Measurements from ENCODE around the gene CCN2.

CCN2 gene, protein sequence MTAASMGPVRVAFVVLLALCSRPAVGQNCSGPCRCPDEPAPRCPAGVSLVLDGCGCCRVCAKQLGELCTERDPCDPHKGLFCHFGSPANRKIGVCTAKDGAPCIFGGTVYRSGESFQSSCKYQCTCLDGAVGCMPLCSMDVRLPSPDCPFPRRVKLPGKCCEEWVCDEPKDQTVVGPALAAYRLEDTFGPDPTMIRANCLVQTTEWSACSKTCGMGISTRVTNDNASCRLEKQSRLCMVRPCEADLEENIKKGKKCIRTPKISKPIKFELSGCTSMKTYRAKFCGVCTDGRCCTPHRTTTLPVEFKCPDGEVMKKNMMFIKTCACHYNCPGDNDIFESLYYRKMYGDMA

DNA sequence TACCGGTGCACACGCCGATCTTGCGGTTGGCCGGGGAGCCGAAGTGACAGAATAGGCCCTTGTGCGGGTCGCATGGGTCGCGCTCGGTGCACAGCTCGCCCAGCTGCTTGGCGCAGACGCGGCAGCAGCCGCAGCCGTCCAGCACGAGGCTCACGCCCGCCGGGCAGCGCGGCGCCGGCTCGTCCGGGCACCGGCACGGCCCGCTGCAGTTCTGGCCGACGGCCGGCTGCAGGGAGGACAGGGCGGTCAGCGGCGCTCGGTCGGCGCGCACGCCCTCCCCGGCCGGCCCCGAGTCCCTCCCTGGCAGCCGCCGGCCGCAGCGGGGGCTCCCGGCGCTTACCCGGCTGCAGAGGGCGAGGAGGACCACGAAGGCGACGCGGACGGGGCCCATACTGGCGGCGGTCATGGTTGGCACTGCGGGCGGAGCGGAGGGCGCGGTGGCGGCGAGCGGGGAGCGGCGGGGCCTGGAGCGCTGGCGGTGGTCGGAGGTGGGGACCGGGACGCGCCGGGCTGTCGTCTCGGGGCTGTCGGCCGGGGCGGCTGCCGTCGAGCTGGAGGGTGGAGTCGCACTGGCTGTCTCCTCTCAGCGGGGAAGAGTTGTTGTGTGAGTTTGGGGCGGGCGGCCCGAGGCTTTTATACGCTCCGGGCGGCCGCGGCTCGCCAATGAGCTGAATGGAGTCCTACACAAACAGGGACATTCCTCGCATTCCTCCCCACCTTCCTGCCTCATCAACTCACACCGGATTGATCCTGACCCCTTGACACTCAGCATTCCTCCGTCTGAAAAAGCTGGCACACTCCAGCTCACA, at the start of gene CCN2:
Gene CCN2 (minus strand): TSS at position 606 of the 809 bp plus-strand sequence. CDS start 200 bp downstream, at position 406.
- Mint-ChIP-seq H3K9me3 (no peaks in the 10 kb centered on the region), H3K27ac (no peak within 1 kb of the TSS), H3K27me3 (peaks cover 90% of the 10 kb centered on the region), H3K4me1 (peaks cover 17% of the 10 kb centered on the region), H3K4me3 (peak within 1 kb of the TSS; percentile 83 to 91)
- ATAC-seq: peak; percentile 53
- peak in 1 of 2 donors; percentile 21 for DNase-seq

DNA sequence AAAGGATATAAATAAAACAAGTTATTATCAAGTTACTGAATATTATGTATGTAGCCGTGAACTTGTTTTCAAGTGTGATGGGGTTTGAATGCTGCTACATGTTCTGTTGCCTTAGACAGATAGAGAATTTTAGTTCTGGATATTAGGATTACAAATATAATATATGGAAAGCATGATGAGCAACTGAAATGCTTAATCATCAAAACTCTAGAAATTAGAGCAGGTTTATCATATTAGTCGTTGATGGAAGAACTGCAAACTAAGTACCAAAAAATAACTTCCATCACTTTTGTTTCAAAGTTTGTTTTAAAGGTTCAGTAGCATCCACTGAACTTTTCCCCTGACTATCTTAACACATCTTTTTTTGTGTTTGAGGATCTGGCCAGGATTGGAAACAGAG, 49.1 kb upstream of the CCN2 start:
- no peak for DNase-seq
- Mint-ChIP-seq H3K27ac (no peak overlapping the region), H3K9me3 (peaks cover 0 to 21% of the 10 kb centered on the region in 2 donors), H3K27me3 (no peaks in the 10 kb centered on the region), H3K4me3 (no peak overlapping the region), H3K4me1 (no peaks in the 10 kb centered on the region)
- no peak for ATAC-seq

GRCh38 chr6:131999545-132000146, 48.5 kb upstream of the CCN2 start:
- H3K4me1 Mint-ChIP-seq: no peaks in the 10 kb centered on the region
- no peak overlapping the region for H3K27ac Mint-ChIP-seq
- no peak for DNase-seq
- H3K4me3 Mint-ChIP-seq: no peak overlapping the region
- H3K9me3 Mint-ChIP-seq: peaks cover 0 to 21% of the 10 kb centered on the region in 2 donors
- ATAC-seq: no peak
- no peaks in the 10 kb centered on the region for H3K27me3 Mint-ChIP-seq

DNA sequence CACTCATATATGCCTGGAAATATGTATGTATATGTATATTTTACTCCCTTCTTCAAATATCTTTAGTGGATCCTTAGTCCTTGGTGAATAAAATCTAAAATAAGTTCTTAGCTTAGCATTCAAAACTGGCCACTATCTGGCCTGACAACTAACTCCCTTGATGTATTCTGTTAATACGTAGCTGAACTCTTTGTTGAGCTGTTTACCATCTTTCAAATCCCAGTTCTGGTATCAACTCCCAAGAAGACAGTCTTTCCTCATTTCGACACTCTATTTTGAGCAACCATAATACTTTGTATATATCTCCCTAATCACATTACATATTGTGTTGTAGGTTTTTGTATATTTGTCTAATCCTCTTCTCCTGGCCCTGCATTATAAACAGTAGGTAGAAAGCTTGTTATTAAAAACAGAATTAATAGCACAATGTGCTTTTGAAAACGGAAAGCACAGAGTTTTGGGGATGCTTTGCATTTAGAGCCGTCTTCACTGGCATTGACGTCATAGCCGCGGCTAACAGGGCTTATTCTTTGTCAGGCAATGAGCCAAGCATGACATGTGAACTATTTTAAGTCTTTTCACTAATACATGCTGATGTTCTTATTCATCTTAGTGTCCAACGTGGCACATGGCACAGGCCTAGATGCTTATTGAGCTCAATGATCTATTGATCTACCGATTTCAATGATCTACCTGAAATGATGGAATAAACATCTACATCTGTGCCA, 47.2 kb upstream of the CCN2 start:
- no peak for ATAC-seq
- Mint-ChIP-seq H3K4me1 (no peaks in the 10 kb centered on the region), H3K4me3 (no peak overlapping the region), H3K9me3 (peaks cover 0 to 8% of the 10 kb centered on the region in 2 donors), H3K27ac (no peak overlapping the region), H3K27me3 (no peaks in the 10 kb centered on the region)
- no peak for DNase-seq

- no peaks in the 10 kb centered on the region for H3K4me1 Mint-ChIP-seq
- no peak overlapping the region for H3K27ac Mint-ChIP-seq
- no peak overlapping the region for H3K4me3 Mint-ChIP-seq
- DNase-seq: no peak
- no peaks in the 10 kb centered on the region for H3K27me3 Mint-ChIP-seq
- peaks cover 0 to under 1% of the 10 kb centered on the region in 2 donors for H3K9me3 Mint-ChIP-seq
- peak; percentile 45 for ATAC-seq
These were observed 46.4 kb upstream of the CCN2 start for GRCh38 chr6:131997429-131998153.

- H3K27me3 Mint-ChIP-seq: no peaks in the 10 kb centered on the region
- DNase-seq (no peak), ATAC-seq (no peak)
- H3K4me1 Mint-ChIP-seq: no peaks in the 10 kb centered on the region
- no peak overlapping the region for H3K4me3 Mint-ChIP-seq
- H3K27ac Mint-ChIP-seq: no peak overlapping the region
- no peaks in the 10 kb centered on the region for H3K9me3 Mint-ChIP-seq
These were observed 44.7 kb upstream of the CCN2 start for GRCh38 chr6:131995917-131996316.

DNA sequence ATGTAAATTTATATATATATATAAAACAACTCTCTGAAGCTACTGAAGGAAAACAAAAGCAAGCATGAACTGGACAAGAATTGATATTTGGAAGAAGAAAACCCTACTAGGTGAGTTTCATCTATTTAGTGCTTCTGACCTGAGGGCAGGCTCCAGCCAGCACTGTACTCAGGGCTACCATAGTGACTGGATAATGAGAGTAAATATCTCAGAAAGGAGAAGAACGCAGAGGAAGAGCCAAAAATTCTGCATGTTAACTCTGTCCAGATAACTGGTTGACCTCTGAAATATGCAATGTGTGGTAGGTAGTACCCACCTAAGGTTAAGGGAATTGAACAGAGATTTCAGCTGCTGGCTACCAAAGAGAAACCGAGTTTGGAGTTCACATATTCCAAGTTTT, 41.4 kb upstream of the CCN2 start:
- no peaks in the 10 kb centered on the region for H3K27me3 Mint-ChIP-seq
- no peak for DNase-seq
- no peak overlapping the region for H3K4me3 Mint-ChIP-seq
- ATAC-seq: no peak
- no peak overlapping the region for H3K27ac Mint-ChIP-seq
- no peaks in the 10 kb centered on the region for H3K9me3 Mint-ChIP-seq
- H3K4me1 Mint-ChIP-seq: no peaks in the 10 kb centered on the region

GRCh38 chr6:131989036-131989435, 37.9 kb upstream of the CCN2 start:
- Mint-ChIP-seq H3K4me3 (no peak overlapping the region), H3K4me1 (no peaks in the 10 kb centered on the region), H3K27ac (no peak overlapping the region), H3K27me3 (no peaks in the 10 kb centered on the region), H3K9me3 (no peaks in the 10 kb centered on the region)
- ATAC-seq: no peak
- DNase-seq: no peak

DNA sequence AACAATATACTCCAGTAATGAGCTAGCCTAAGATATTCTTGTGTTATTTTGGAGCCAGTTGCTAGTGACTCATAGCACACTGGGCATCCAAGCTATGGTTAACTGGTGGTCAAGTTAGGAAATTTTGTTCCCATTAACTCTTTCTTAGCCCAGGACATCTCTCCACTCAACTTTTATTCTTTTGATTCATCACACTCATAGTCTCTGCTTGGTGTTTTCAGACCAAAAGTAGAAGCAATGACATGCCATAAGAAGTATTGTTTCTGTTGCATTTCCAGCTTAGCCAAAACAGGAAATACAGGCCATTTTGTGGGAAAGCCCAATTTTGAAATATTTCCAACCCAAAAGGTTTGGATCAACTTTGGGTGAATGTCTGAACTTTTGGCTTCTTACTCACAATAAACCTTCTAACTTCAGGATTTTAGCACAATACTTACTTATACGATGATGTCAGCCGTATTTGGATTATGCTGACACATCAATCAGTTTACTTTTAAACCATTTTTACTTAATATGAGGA, 31.6 kb upstream of the CCN2 start:
- DNase-seq (no peak), ATAC-seq (no peak)
- H3K27me3 Mint-ChIP-seq: no peaks in the 10 kb centered on the region
- no peak overlapping the region for H3K4me3 Mint-ChIP-seq
- no peaks in the 10 kb centered on the region for H3K9me3 Mint-ChIP-seq
- H3K4me1 Mint-ChIP-seq: no peaks in the 10 kb centered on the region
- H3K27ac Mint-ChIP-seq: no peak overlapping the region

GRCh38 chr6:131981624-131981978, 30.4 kb upstream of the CCN2 start:
- DNase-seq (no peak), ATAC-seq (no peak)
- Mint-ChIP-seq H3K4me1 (no peaks in the 10 kb centered on the region), H3K9me3 (no peaks in the 10 kb centered on the region), H3K4me3 (no peak overlapping the region), H3K27me3 (no peaks in the 10 kb centered on the region), H3K27ac (no peak overlapping the region)

DNA sequence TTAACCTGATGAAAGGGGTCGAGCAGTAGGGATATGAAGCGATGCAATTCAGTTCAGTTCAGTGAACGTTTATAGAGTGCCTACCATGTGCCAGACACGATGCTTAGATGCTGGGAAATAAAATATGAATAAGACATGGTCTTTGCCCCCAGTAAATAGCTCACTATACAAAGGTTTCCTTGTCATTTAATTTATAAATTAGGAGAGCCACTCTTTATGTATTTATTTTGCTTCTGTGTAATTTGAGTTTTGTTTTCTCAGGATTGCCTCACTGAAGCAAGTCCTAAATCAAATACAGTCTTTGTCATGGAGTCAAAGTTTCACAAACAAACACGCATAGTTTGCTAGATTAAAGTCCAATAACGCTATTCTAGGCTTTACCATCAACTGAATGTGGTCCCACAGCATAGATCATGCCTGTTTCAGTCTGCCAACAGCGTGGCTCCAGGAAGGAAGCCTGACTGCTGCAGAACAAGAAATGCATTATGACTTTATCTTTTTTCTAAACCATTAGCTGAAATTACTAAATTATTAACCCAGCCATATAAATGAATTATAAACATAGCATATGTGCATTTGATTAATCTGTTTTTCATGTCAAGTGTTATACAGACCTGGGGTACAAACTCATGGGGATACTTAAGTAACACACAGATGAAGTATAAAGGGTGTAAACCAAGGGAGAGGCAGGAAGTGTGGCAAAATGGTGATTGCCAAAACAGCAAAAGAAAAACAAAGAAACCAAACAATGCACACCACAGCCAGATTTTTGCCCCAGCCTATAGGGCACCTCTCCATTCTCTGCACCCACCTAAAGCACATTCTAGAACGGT, 29.8 kb upstream of the CCN2 start:
- DNase-seq (no peak), ATAC-seq (no peak)
- H3K27me3 Mint-ChIP-seq: no peaks in the 10 kb centered on the region
- no peak overlapping the region for H3K27ac Mint-ChIP-seq
- H3K9me3 Mint-ChIP-seq: no peaks in the 10 kb centered on the region
- H3K4me3 Mint-ChIP-seq: no peak overlapping the region
- H3K4me1 Mint-ChIP-seq: no peaks in the 10 kb centered on the region

DNA sequence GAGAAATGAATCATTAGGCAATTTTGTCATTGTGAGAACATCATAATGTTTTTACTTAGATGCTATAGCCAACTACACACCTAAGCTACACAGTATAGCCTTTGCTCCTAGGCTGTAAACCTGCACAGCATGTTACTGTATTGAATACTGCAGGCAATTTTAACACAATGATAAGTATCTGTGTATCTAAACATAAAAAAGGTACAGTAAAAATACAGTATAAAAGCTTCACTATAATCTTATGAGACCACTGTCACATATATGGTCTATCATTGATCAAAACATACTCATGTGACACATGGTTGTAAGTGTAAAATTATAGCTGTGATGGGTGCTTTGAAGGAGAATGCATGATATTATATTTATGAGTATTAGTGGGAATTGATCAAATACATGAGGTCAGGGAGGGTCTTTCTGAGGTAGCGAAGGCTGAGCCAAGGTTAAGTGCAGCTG, 29.2 kb upstream of the CCN2 start:
- Mint-ChIP-seq H3K27me3 (no peaks in the 10 kb centered on the region), H3K4me1 (no peaks in the 10 kb centered on the region), H3K9me3 (no peaks in the 10 kb centered on the region), H3K4me3 (no peak overlapping the region), H3K27ac (no peak overlapping the region)
- ATAC-seq (no peak), DNase-seq (no peak)

GRCh38 chr6:131979515-131980337, 28.6 kb upstream of the CCN2 start:
- no peak for DNase-seq

More at GRCh38 chr6:131979515-131980337, 28.6 kb upstream of the CCN2 start:
- H3K4me1 Mint-ChIP-seq: no peaks in the 10 kb centered on the region
- H3K4me3 Mint-ChIP-seq: no peak overlapping the region
- no peak for ATAC-seq
- H3K27me3 Mint-ChIP-seq: no peaks in the 10 kb centered on the region
- H3K9me3 Mint-ChIP-seq: no peaks in the 10 kb centered on the region
- H3K27ac Mint-ChIP-seq: no peak overlapping the region
